ENCODE measurements around the gene POLG. TPM values are rescaled to one million over a fixed set of nuclear protein-coding genes. Genes with fewer than 3 reads are reported as not detected.

Gene POLG
- total RNA-seq, result 10 to 100 TPM; 19.3 to 38.1 (median 23.0) TPM
- 10 to 100 TPM; 48.5 to 52.0 TPM for polyA plus RNA-seq

DNA sequence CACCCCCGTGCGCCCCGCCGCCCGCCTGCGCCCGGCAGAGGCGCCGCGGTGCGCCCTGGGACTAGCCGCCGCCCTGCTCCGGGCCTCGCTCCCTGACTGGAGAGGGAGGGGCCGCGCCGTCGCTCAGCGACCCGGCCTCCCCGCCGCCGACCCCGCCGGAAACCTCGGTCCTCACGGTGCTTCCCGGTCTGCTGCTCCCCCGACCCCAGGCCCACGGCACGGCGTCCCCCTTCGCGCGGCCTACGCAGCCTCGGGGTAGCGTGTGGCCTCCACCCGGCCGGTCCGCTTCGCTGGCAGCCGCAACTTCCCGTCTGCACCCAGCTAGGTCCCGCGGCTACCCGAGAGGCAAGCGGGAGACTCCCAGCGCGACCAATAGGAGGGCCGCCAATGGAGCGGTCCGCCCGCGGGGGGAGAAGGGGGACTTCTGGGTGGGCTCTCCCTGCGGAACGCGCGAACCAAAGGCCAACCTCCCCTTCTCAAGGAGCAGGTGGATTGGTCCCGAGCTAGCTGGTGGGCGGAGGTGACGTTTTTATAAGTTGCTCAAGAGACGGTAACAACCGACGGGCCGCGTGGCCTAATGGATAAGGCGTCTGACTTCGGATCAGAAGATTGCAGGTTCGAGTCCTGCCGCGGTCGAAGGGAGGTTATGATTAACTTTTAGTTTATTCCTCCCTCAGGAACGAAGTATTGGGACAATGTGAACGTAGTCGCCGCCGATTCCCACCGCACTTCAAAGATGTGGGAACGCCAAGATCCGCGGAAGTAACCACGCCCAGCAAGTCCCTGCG, at the start of gene POLG:
Gene POLG (minus strand): TSS at position 315 of the 788 bp plus-strand sequence. CDS start 1,070 bp downstream, outside the sequence.
- no peaks in the 10 kb centered on the region for H3K27me3 ChIP-seq
- ATAC-seq (peak; percentile 92 to 98 (median 94)), FAIRE-seq (peak; percentile 70), DNase-seq (peak; percentile 96 to 100 (median 99))
- H3K4me1 ChIP-seq, result peaks cover 0 to 32% (median 14%) of the 10 kb centered on the region in 3 donors
- H3K4me3 ChIP-seq, result peak within 1 kb of the TSS; percentile 77 to 97 (median 86)
- whole genome bisulfite sequencing, 2 donors, result 0% methylated on average over 52 to 85 of the region's 85 CpGs
- peak within 1 kb of the TSS; percentile 70 to 85 (median 80) for H3K27ac ChIP-seq
- intact Hi-C loops (cut with DNase I), result no loop called here
- H3K9me3 ChIP-seq, result no peaks in the 10 kb centered on the region
- TF ChIP-seq, protein P1, sequence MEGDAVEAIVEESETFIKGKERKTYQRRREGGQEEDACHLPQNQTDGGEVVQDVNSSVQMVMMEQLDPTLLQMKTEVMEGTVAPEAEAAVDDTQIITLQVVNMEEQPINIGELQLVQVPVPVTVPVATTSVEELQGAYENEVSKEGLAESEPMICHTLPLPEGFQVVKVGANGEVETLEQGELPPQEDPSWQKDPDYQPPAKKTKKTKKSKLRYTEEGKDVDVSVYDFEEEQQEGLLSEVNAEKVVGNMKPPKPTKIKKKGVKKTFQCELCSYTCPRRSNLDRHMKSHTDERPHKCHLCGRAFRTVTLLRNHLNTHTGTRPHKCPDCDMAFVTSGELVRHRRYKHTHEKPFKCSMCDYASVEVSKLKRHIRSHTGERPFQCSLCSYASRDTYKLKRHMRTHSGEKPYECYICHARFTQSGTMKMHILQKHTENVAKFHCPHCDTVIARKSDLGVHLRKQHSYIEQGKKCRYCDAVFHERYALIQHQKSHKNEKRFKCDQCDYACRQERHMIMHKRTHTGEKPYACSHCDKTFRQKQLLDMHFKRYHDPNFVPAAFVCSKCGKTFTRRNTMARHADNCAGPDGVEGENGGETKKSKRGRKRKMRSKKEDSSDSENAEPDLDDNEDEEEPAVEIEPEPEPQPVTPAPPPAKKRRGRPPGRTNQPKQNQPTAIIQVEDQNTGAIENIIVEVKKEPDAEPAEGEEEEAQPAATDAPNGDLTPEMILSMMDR (IDR thresholded peaks at IDR 0.05), result no peak
- H3K36me3 ChIP-seq, result peaks cover 0 to 30% (median 4%) of the 10 kb centered on the region in 3 donors

DNA sequence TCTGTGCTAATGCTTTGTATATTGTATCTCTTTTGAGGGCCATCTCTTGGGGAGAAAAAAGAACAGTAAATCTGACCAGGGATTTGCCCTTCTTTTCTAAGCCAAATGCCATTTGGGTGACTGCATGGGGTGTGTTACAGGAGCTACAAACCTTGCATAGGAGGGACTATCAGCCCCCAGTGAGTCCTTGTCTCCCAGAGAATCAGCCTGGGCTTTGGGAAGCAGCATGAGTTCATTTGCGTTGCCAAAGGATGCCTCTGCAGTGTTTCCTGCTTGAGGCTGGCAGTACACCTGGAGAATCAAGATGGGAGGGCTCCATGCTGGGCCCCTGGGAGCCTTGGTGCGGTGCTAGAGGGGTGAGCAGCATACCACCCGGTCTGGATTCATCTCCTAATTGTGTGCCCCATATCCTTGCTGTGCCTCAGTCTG, 49.6 kb upstream of the POLG start:
- ATAC-seq (no peak), FAIRE-seq (no peak), DNase-seq (no peak)
- H3K27me3 ChIP-seq, result peaks cover 0 to 10% (median 0%) of the 10 kb centered on the region in 4 donors
- intact Hi-C loops (cut with DNase I), result no loop called here
- no peaks in the 10 kb centered on the region for H3K36me3 ChIP-seq
- no peak overlapping the region for H3K4me3 ChIP-seq
- WGBS, 2 donors, result 82 to 84% methylated on average over 3 of the region's 3 CpGs
- H3K27ac ChIP-seq, result no peak overlapping the region
- no peaks in the 10 kb centered on the region for H3K4me1 ChIP-seq
- H3K9me3 ChIP-seq, result no peaks in the 10 kb centered on the region
- TF ChIP-seq, protein P1 (IDR thresholded peaks at IDR 0.05), result no peak

DNA sequence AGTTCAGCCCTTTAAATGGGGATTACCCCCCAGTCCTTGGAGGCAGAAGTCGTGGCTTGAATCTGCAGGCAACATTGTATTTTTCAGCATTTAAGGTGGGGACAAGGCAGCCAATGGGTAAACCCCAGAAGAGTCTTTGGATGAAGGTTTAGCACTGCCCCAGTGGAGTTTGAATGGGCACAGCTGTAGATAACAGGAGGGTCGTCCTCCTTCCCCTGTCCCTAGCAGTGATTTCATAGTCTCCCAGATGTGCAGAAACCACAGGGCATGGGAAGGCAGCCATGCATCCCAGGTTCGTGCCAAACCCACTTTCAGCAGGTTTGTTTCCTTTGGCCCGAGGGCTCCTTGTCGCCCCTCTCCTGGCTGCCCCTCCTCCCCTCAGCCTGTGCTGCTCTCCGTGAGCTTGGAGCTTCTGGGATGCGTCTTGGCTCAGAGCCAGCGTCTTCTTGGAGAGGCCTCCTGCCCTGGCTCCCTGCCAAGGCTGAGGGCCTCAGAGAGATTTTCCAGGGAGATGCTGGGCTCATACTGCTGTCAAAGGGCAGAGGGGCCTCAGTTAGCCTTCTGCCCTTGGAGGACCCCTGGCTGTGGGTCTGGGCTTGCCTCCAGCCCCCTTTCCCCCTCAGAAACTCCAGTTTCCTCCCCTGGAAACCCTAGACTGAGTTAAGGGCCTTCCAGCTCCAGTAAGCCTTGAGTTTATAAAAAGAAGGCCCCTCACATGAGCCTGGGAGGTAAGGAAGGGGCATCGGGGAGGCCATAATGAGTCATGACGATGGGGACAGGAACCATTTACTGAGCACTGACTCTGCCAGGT, 48.9 kb upstream of the POLG start:
- FAIRE-seq (no peak), ATAC-seq (no peak), DNase-seq (peak in 2 of 6 donors; percentile 47 to 66)
- Histone ChIP-seq H3K9me3 (no peaks in the 10 kb centered on the region), H3K36me3 (no peaks in the 10 kb centered on the region), H3K27me3 (peaks cover 0 to 10% (median 3%) of the 10 kb centered on the region in 4 donors), H3K4me3 (no peak overlapping the region), H3K4me1 (peaks cover 0 to 4% (median 0%) of the 10 kb centered on the region in 3 donors), H3K27ac (no peak overlapping the region)
- intact Hi-C loops (cut with DNase I), result no loop called here
- TF ChIP-seq, protein P1 (IDR thresholded peaks at IDR 0.05), result no peak
- 44 to 54% methylated on average over 10 of the region's 10 CpGs for WGBS, 2 donors

DNA sequence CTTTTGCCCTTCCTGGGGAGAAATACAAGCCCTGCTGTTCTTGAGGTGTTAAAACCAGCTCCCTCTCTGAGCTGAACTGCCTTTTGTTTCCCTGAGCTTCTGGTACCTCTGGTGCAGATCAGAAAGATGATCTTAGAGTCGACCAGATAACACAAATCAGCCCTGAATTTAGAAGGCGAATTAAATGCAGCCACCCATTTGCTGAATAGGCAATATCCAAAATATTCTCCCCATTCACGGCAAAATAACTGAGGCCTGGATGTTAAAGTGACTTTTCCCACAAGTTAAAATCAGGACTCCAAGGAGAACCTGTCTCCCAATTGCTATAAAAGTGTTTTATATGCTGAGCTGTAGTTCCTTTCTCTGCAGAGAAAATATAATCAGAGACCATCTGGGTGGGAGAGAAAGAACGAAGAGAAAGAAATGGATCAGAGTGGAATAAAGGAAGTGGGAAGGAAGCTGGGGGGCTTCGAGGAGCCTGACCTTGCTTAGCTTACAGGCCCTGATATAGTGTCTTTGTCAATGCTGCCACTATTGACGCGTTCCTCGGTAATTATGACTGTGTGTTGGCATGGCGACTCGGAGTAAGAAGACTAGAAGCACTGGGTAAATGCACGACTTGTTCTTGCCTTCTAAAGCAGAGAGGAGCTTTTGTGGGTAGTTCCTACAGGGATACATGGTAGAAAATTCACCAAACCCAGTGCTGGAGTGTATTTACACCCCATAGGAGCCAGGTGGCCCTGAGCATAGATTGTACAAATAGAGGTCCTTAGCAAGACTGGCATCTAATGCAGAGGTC, 47.5 kb upstream of the POLG start:
- Histone ChIP-seq H3K36me3 (no peaks in the 10 kb centered on the region), H3K27me3 (peaks cover 0 to 17% (median 6%) of the 10 kb centered on the region in 4 donors), H3K4me1 (peaks cover 0 to 4% (median 0%) of the 10 kb centered on the region in 3 donors), H3K4me3 (no peak overlapping the region), H3K27ac (no peak overlapping the region), H3K9me3 (no peaks in the 10 kb centered on the region)
- intact Hi-C loops (cut with DNase I), result no loop called here
- no peak for ATAC-seq
- no peak for DNase-seq
- FAIRE-seq, result no peak
- TF ChIP-seq, protein P1 (IDR thresholded peaks at IDR 0.05), result no peak
- WGBS, 2 donors, result 69 to 74% methylated on average over 11 of the region's 11 CpGs
